CD4-positive, alpha-beta T cell (primary cell): ENCODE measurements around the gene ZNF783. TPM values are rescaled to one million over a fixed set of nuclear protein-coding genes. Genes with fewer than 3 reads are reported as not detected.

ENCODE experiments used
- ATAC-seq: fragments of 200-7000 bp; cut with Tn5 transposase; one replicate; pipeline ENCODE4 v1.10.0; 2022; ENCODE audit warnings: mild to moderate bottlenecking; ENCODE audit not compliant: poor library complexity
- CTCF ChIA-PET: fragments of 350-600 bp; sonication (Branson Sonifier 250); formaldehyde crosslinking; loops from one replicate; lab custom pipeline; 2021; ENCODE audit warnings: antibody characterized with exemption, inconsistent platforms; lab: Charles Lee
- POLR2A ChIA-PET: fragments of 350-600 bp; sonication (Branson Sonifier 250); formaldehyde crosslinking; loops from one replicate; lab custom pipeline; 2021; ENCODE audit warnings: antibody characterized with exemption, inconsistent platforms; lab: Charles Lee
- DNase-seq, 14 experiments: peaks; one replicate each; pipeline ENCODE4 v3.0.0-alpha.2; 2013 to 2020; ENCODE audit warnings: mixed read lengths in 2 of 14
- H3K27ac ChIP-seq, 2 donors: one replicate each; pipeline versions ENCODE4 v1.5.1 to v1.7.0; 2013; ENCODE audit warnings: low read length in 2 of 2, low read depth in 1 of 2, mild to moderate bottlenecking in 1 of 2
- H3K27me3 ChIP-seq, 2 experiments: 1 replicate in 1 of 2; 2 replicates in 1 of 2; pipeline versions ENCODE4 v1.6.1 to v1.7.0; 2013; ENCODE audit warnings: low read length in 2 of 2, control low read depth in 1 of 2, mild to moderate bottlenecking in 1 of 2, moderate library complexity in 1 of 2; ENCODE audit not compliant: insufficient read depth in 2 of 2, control insufficient read depth in 1 of 2
- H3K36me3 ChIP-seq: one replicate; pipeline ENCODE4 v1.6.1; 2013; ENCODE audit warnings: low read length, control low read depth; ENCODE audit not compliant: insufficient read depth
- H3K4me1 ChIP-seq: one replicate; pipeline ENCODE4 v1.6.1; 2013; ENCODE audit warnings: low read length, control low read depth; ENCODE audit not compliant: insufficient read depth
- H3K4me3 ChIP-seq: one replicate; pipeline ENCODE4 v1.5.1; 2013; ENCODE audit warnings: mild to moderate bottlenecking, low read length, moderate library complexity
- H3K9me3 ChIP-seq, 2 experiments: 1 replicate in 1 of 2; 2 replicates in 1 of 2; pipeline versions ENCODE4 v1.6.1 to v1.7.0; 2013; ENCODE audit warnings: low read length in 2 of 2, mild to moderate bottlenecking in 2 of 2, control low read depth in 1 of 2, moderate library complexity in 1 of 2; ENCODE audit not compliant: control insufficient read depth in 1 of 2, insufficient read depth in 1 of 2
- H3K27ac Mint-ChIP-seq: one replicate; pipeline ENCODE4 v1.8.0; 2020; ENCODE audit warnings: mixed read lengths
- H3K27me3 Mint-ChIP-seq: one replicate; pipeline ENCODE4 v1.8.0; 2021; ENCODE audit warnings: mixed read lengths
- H3K36me3 Mint-ChIP-seq: one replicate; pipeline ENCODE4 v1.8.0; 2021; ENCODE audit warnings: low read depth, mixed read lengths
- H3K4me1 Mint-ChIP-seq: one replicate; pipeline ENCODE4 v1.8.0; 2021; ENCODE audit warnings: low read depth, mixed read lengths
- H3K4me3 Mint-ChIP-seq: one replicate; pipeline ENCODE4 v1.8.0; 2020; ENCODE audit warnings: mild to moderate bottlenecking, mixed read lengths
- H3K9me3 Mint-ChIP-seq: one replicate; pipeline ENCODE4 v1.8.0; 2020; ENCODE audit warnings: mixed read lengths
- intact Hi-C, 2 experiments: fragments of 100-400 bp; cut with DNase I in 1 of 2; cut with micrococcal nuclease in 1 of 2; formaldehyde crosslinking; loops; one replicate each; pipeline versions ENCODE4 v1.15.1 to v1.9.0; 2023 to 2025; cut with DNase I, micrococcal nuclease
- total RNA-seq, 174 experiments: library from RNA in 2 of 174; stranded (reverse) in 2 of 174; gene quantifications; one replicate each; pipeline ENCODE4 v1.2.3 and lab custom pipeline; 2021 to 2026
- TF ChIP-seq, protein P1 (sequence below): fragments of 200-600 bp; IDR thresholded peaks from one replicate; pipeline ENCODE4 v1.8.0; 2022; ENCODE audit warnings: antibody characterized with exemption, mild to moderate bottlenecking

ZNF783 gene
- total RNA-seq, 2 experiments from 2014 or later = 27.6 to 29.0 TPM

GRCh38 chr7:149255174-149255573, 6.8 kb upstream of the ZNF783 start:
- CTCF ChIA-PET = no interaction called here
- H3K4me3 Mint-ChIP-seq = no peak overlapping the region

DNA sequence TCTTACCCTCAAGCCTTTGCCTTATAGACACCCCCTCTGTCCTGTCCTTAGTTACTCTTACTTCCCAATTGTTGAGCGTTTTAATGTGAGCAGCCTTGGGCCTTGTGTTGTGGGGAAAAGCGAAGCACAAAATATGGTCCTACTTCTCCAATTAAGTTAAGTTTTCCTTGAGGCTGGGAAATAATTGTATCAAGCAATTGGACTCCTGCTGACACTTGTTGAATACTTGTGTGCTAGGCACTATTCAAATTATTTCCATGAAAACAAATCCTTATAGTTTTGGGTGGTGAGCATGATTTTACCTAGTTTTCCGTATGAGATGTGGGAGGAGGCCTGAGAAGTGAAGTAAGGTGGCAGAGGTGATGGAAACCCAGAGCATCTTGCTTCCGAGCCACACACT, 5.4 kb upstream of the ZNF783 start:
- Histone ChIP-seq H3K27me3 (no peaks in the 10 kb centered on the region), H3K4me1 (peaks cover 5% of the 10 kb centered on the region), H3K4me3 (no peak overlapping the region), H3K36me3 (peaks cover 42% of the 10 kb centered on the region), H3K27ac (no peak overlapping the region), H3K9me3 (no peaks in the 10 kb centered on the region)
- CTCF ChIA-PET = no interaction called here
- peaks cover 7% of the 10 kb centered on the region for H3K4me1 Mint-ChIP-seq
- ATAC-seq (no peak), DNase-seq (no peak)
- no peak overlapping the region for H3K4me3 Mint-ChIP-seq
- TF ChIP-seq, protein P1, sequence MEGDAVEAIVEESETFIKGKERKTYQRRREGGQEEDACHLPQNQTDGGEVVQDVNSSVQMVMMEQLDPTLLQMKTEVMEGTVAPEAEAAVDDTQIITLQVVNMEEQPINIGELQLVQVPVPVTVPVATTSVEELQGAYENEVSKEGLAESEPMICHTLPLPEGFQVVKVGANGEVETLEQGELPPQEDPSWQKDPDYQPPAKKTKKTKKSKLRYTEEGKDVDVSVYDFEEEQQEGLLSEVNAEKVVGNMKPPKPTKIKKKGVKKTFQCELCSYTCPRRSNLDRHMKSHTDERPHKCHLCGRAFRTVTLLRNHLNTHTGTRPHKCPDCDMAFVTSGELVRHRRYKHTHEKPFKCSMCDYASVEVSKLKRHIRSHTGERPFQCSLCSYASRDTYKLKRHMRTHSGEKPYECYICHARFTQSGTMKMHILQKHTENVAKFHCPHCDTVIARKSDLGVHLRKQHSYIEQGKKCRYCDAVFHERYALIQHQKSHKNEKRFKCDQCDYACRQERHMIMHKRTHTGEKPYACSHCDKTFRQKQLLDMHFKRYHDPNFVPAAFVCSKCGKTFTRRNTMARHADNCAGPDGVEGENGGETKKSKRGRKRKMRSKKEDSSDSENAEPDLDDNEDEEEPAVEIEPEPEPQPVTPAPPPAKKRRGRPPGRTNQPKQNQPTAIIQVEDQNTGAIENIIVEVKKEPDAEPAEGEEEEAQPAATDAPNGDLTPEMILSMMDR = no peak
- POLR2A ChIA-PET = no interaction called here
- H3K9me3 Mint-ChIP-seq = no peaks in the 10 kb centered on the region
- H3K36me3 Mint-ChIP-seq = peaks cover 41% of the 10 kb centered on the region
- no peaks in the 10 kb centered on the region for H3K27me3 Mint-ChIP-seq
- no peak overlapping the region for H3K27ac Mint-ChIP-seq
- intact Hi-C loops = no loop called here

More at GRCh38 chr7:149255174-149255573, 6.8 kb upstream of the ZNF783 start:
- POLR2A ChIA-PET = no interaction called here
- Mint-ChIP-seq H3K36me3 (peaks cover 50% of the 10 kb centered on the region), H3K27ac (no peak overlapping the region), H3K4me1 (no peaks in the 10 kb centered on the region), H3K9me3 (no peaks in the 10 kb centered on the region), H3K27me3 (no peaks in the 10 kb centered on the region)
- H3K27me3 ChIP-seq = no peaks in the 10 kb centered on the region
- intact Hi-C loops = no loop called here
- no peaks in the 10 kb centered on the region for H3K4me1 ChIP-seq
- TF ChIP-seq, protein P1 = no peak
- no peak overlapping the region for H3K27ac ChIP-seq
- peaks cover 54% of the 10 kb centered on the region for H3K36me3 ChIP-seq
- ATAC-seq (no peak), DNase-seq (no peak)
- H3K9me3 ChIP-seq = no peaks in the 10 kb centered on the region
- H3K4me3 ChIP-seq = no peak overlapping the region

- H3K4me3 Mint-ChIP-seq = no peak overlapping the region
- no peak for ATAC-seq
- POLR2A ChIA-PET = no interaction called here
Observed at GRCh38 chr7:149257146-149257545, 4.8 kb upstream of the ZNF783 start.

More at GRCh38 chr7:149257146-149257545, 4.8 kb upstream of the ZNF783 start:
- Mint-ChIP-seq H3K9me3 (no peaks in the 10 kb centered on the region), H3K4me1 (peaks cover 9% of the 10 kb centered on the region), H3K36me3 (peaks cover 37% of the 10 kb centered on the region), H3K27me3 (no peaks in the 10 kb centered on the region), H3K27ac (no peak overlapping the region)
- CTCF ChIA-PET = no interaction called here
- peaks cover 8% of the 10 kb centered on the region for H3K4me1 ChIP-seq
- TF ChIP-seq, protein P1 = no peak
- intact Hi-C loops = no loop called here
- no peak overlapping the region for H3K4me3 ChIP-seq
- H3K36me3 ChIP-seq = peaks cover 36% of the 10 kb centered on the region
- no peaks in the 10 kb centered on the region for H3K27me3 ChIP-seq
- H3K9me3 ChIP-seq = no peaks in the 10 kb centered on the region
- no peak for DNase-seq
- no peak overlapping the region for H3K27ac ChIP-seq
